GM23338 (cell line): ENCODE data around the gene MYBL2. TPM values are rescaled to one million over a fixed set of nuclear protein-coding genes. Genes with fewer than 3 reads are reported as not detected.

ENCODE experiments used
- ATAC-seq: fragments of 200-7000 bp; cut with Tn5 transposase; 3 replicates; pipeline ENCODE4 v1.9.1; 2020
- DNase-seq: peaks from one replicate; pipeline ENCODE4 v3.0.0-alpha.2; 2015; ENCODE audit warnings: low spot score
- H2AFZ ChIP-seq: fragments of 200-600 bp; sonication (generic); 2 replicates; pipeline ENCODE4 v1.8.0; 2016; ENCODE audit warnings: antibody characterized with exemption, mild to moderate bottlenecking, moderate library complexity
- H3F3A ChIP-seq: fragments of 200-600 bp; sonication (generic); replicated peaks from 2 replicates; pipeline ENCODE4 v1.8.0; 2017; ENCODE audit warnings: antibody characterized with exemption, mixed run types, low read depth
- H3K27ac ChIP-seq: fragments of 200-600 bp; sonication (generic); 2 replicates; pipeline ENCODE4 v1.6.1; 2016; ENCODE audit warnings: low read depth
- H3K27me3 ChIP-seq: fragments of 200-600 bp; sonication (generic); 2 replicates; pipeline ENCODE4 v1.8.0; 2016; ENCODE audit warnings: mild to moderate bottlenecking, mixed run types, moderate library complexity; ENCODE audit not compliant: insufficient read depth
- H3K36me3 ChIP-seq: fragments of 200-600 bp; sonication (generic); 2 replicates; pipeline ENCODE4 v1.8.0; 2016; ENCODE audit warnings: mild to moderate bottlenecking; ENCODE audit not compliant: insufficient read depth
- H3K4me1 ChIP-seq: fragments of 200-600 bp; sonication (generic); 2 replicates; pipeline ENCODE4 v1.8.0; 2016; ENCODE audit warnings: mild to moderate bottlenecking, moderate library complexity; ENCODE audit not compliant: insufficient read depth
- H3K4me2 ChIP-seq: fragments of 200-600 bp; sonication (generic); 2 replicates; pipeline ENCODE4 v1.7.1; 2017; ENCODE audit warnings: mixed run types
- H3K4me3 ChIP-seq: fragments of 200-600 bp; sonication (generic); 2 replicates; pipeline ENCODE4 v1.6.1; 2016; ENCODE audit warnings: mixed run types
- H3K79me2 ChIP-seq: fragments of 200-600 bp; sonication (generic); replicated peaks from 2 replicates; pipeline ENCODE4 v1.8.0; 2017; ENCODE audit warnings: mild to moderate bottlenecking; ENCODE audit not compliant: insufficient read depth
- H3K9me2 ChIP-seq: fragments of 200-600 bp; sonication (generic); 2 replicates; pipeline ENCODE4 v1.8.0; 2017; ENCODE audit not compliant: insufficient read depth
- H4K20me1 ChIP-seq: fragments of 200-600 bp; sonication (generic); replicated peaks from 2 replicates; pipeline ENCODE4 v1.8.0; 2017; ENCODE audit warnings: mild to moderate bottlenecking; ENCODE audit not compliant: insufficient read depth
- H3K27ac Mint-ChIP-seq: 2 replicates; pipeline ENCODE4 v1.8.0; 2020; ENCODE audit warnings: inconsistent platforms, mild to moderate bottlenecking, moderate library complexity, mixed read lengths
- H3K27me3 Mint-ChIP-seq: 3 replicates; pipeline ENCODE4 v1.8.0; 2022; ENCODE audit warnings: low read depth, mild to moderate bottlenecking, moderate library complexity, mixed read lengths, inconsistent platforms; ENCODE audit not compliant: insufficient read depth, poor library complexity
- H3K36me3 Mint-ChIP-seq: 3 replicates; pipeline ENCODE4 v1.8.0; 2021; ENCODE audit warnings: low read depth, mild to moderate bottlenecking, inconsistent platforms, moderate library complexity, mixed read lengths
- H3K4me1 Mint-ChIP-seq: 3 replicates; pipeline ENCODE4 v1.8.0; 2020; ENCODE audit warnings: mild to moderate bottlenecking, inconsistent platforms, mixed read lengths
- H3K4me3 Mint-ChIP-seq: 3 replicates; pipeline ENCODE4 v1.8.0; 2021; ENCODE audit warnings: moderate library complexity, mild to moderate bottlenecking, inconsistent platforms, mixed read lengths
- H3K9me3 Mint-ChIP-seq: 3 replicates; pipeline ENCODE4 v1.8.0; 2020; ENCODE audit warnings: moderate library complexity, mild to moderate bottlenecking, inconsistent platforms, mixed read lengths
- CREB1 ChIP-seq: fragments of 250-450 bp; sonication (Bioruptor Pico); IDR thresholded peaks from 2 replicates; pipeline ENCODE4 v1.5.0; 2020; ENCODE audit warnings: low read depth, mild to moderate bottlenecking, moderate library complexity
- EZH2 ChIP-seq: fragments of 200-600 bp; sonication (generic); IDR thresholded peaks from one replicate; pipeline ENCODE4 v1.8.0; 2017; ENCODE audit warnings: antibody characterized with exemption, mild to moderate bottlenecking, low read depth; ENCODE audit not compliant: unreplicated experiment
- EZH2phosphoT487 ChIP-seq: fragments of 200-600 bp; sonication (generic); IDR thresholded peaks from one replicate; pipeline ENCODE4 v1.8.1; 2018; ENCODE audit warnings: antibody characterized with exemption; ENCODE audit not compliant: unreplicated experiment
- JUNB ChIP-seq: IDR thresholded peaks from one replicate; pipeline ENCODE4 v1.6.1; 2016; ENCODE audit warnings: antibody characterized with exemption; ENCODE audit not compliant: unreplicated experiment
- NANOG ChIP-seq: IDR thresholded peaks from 2 replicates; pipeline ENCODE4 v1.6.1; 2016; ENCODE audit warnings: antibody characterized with exemption, borderline replicate concordance
- POLR2AphosphoS5 ChIP-seq: IDR thresholded peaks from 2 replicates; pipeline ENCODE4 v1.6.1; 2016; ENCODE audit warnings: antibody characterized with exemption, low read depth
- STAT1 ChIP-seq: IDR thresholded peaks from one replicate; pipeline ENCODE4 v1.6.1; 2016; ENCODE audit warnings: antibody characterized with exemption; ENCODE audit not compliant: unreplicated experiment
- ZNF114 ChIP-seq: fragments of 250-450 bp; sonication (Bioruptor Pico); IDR thresholded peaks from 2 replicates; pipeline ENCODE4 v1.5.0; 2020; ENCODE audit warnings: mild to moderate bottlenecking, moderate library complexity
- ZNF331 ChIP-seq: fragments of 250-450 bp; sonication (Bioruptor Pico); IDR thresholded peaks from 2 replicates; pipeline ENCODE4 v1.5.0; 2020; ENCODE audit warnings: low read depth, mild to moderate bottlenecking, moderate library complexity
- polyA plus RNA-seq: library from polyadenylated mRNA; unstranded; fragments of >200 nt; fragmentation: Nextera tagmentation; extraction: Ambion mirVana; gene quantifications from 2 replicates; pipeline ENCODE4 v1.2.1, GENCODE V29; 2016
- total RNA-seq: library from RNA; depleted of rRNA; stranded (reverse); fragments of >200 nt; shearing (Covaris generic); gene quantifications from 2 replicates; pipeline ENCODE4 v1.2.3, GENCODE V29; 2014
- TF ChIP-seq, protein P1 (sequence below): fragments of 250-450 bp; sonication (Bioruptor Pico); IDR thresholded peaks from 2 replicates; pipeline ENCODE4 v1.5.0; 2020; ENCODE audit warnings: mild to moderate bottlenecking, moderate library complexity
- TF ChIP-seq, protein P2 (sequence below): IDR thresholded peaks from one replicate; pipeline ENCODE4 v1.6.1; 2018; ENCODE audit warnings: antibody characterized with exemption; ENCODE audit not compliant: unreplicated experiment
- TF ChIP-seq, protein P3 (sequence below), 2 experiments: fragments of 200-600 bp in 1 of 2; sonication (generic) in 1 of 2; conservative IDR thresholded peaks; 2 replicates each; pipeline versions ENCODE4 v1.5.1 to v1.6.1; 2016 to 2017; ENCODE audit warnings: antibody characterized with exemption in 2 of 2, low read depth in 2 of 2, mild to moderate bottlenecking in 2 of 2, moderate library complexity in 1 of 2
- TF ChIP-seq, protein P4 (sequence below): IDR thresholded peaks from 2 replicates; pipeline ENCODE4 v1.6.1; 2016; ENCODE audit warnings: antibody characterized with exemption

Gene MYBL2
- total and polyA plus RNA-seq, 2 experiments from 2014 or later, result 72.3 to 131 TPM

DNA sequence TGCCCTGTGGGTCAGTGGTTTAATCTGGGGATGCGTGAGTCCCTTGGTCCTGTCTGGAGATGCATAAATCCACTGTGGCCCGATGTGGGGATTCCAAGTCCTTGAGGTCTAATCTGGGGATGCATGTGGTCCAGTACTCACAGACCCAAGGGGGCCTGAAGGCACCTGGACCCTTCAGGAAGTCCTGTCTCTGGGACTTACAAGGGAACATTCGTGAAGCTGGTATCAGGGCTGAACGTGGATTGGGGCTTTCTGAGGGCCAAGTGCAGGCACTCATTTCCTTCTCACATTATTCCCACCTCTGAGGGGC, 85.1 kb downstream of the MYBL2 start:
- H2AFZ ChIP-seq, result no peak overlapping the region

More for the DNA sequence above, 85.1 kb downstream of the MYBL2 start:
- ATAC-seq (no peak), DNase-seq (no peak)
- no peaks in the 10 kb centered on the region for H3K27me3 ChIP-seq
- H3K36me3 Mint-ChIP-seq, result no peaks in the 10 kb centered on the region; the same call in 2 of the 3 replicates
- H3K4me1 ChIP-seq, result no peaks in the 10 kb centered on the region
- no peak overlapping the region for H3K4me3 ChIP-seq
- peaks cover 2% of the 10 kb centered on the region; the same call in 2 of the 3 replicates for H3K4me1 Mint-ChIP-seq
- no peak overlapping the region for H3K4me3 Mint-ChIP-seq
- H4K20me1 ChIP-seq, result no peaks in the 10 kb centered on the region
- no peak overlapping the region for H3K27ac ChIP-seq
- no peaks in the 10 kb centered on the region for H3K79me2 ChIP-seq
- H3K36me3 ChIP-seq, result no peaks in the 10 kb centered on the region
- no peak overlapping the region for H3K4me2 ChIP-seq
- H3F3A ChIP-seq, result no peaks in the 10 kb centered on the region
- TF ChIP-seq, protein P1, sequence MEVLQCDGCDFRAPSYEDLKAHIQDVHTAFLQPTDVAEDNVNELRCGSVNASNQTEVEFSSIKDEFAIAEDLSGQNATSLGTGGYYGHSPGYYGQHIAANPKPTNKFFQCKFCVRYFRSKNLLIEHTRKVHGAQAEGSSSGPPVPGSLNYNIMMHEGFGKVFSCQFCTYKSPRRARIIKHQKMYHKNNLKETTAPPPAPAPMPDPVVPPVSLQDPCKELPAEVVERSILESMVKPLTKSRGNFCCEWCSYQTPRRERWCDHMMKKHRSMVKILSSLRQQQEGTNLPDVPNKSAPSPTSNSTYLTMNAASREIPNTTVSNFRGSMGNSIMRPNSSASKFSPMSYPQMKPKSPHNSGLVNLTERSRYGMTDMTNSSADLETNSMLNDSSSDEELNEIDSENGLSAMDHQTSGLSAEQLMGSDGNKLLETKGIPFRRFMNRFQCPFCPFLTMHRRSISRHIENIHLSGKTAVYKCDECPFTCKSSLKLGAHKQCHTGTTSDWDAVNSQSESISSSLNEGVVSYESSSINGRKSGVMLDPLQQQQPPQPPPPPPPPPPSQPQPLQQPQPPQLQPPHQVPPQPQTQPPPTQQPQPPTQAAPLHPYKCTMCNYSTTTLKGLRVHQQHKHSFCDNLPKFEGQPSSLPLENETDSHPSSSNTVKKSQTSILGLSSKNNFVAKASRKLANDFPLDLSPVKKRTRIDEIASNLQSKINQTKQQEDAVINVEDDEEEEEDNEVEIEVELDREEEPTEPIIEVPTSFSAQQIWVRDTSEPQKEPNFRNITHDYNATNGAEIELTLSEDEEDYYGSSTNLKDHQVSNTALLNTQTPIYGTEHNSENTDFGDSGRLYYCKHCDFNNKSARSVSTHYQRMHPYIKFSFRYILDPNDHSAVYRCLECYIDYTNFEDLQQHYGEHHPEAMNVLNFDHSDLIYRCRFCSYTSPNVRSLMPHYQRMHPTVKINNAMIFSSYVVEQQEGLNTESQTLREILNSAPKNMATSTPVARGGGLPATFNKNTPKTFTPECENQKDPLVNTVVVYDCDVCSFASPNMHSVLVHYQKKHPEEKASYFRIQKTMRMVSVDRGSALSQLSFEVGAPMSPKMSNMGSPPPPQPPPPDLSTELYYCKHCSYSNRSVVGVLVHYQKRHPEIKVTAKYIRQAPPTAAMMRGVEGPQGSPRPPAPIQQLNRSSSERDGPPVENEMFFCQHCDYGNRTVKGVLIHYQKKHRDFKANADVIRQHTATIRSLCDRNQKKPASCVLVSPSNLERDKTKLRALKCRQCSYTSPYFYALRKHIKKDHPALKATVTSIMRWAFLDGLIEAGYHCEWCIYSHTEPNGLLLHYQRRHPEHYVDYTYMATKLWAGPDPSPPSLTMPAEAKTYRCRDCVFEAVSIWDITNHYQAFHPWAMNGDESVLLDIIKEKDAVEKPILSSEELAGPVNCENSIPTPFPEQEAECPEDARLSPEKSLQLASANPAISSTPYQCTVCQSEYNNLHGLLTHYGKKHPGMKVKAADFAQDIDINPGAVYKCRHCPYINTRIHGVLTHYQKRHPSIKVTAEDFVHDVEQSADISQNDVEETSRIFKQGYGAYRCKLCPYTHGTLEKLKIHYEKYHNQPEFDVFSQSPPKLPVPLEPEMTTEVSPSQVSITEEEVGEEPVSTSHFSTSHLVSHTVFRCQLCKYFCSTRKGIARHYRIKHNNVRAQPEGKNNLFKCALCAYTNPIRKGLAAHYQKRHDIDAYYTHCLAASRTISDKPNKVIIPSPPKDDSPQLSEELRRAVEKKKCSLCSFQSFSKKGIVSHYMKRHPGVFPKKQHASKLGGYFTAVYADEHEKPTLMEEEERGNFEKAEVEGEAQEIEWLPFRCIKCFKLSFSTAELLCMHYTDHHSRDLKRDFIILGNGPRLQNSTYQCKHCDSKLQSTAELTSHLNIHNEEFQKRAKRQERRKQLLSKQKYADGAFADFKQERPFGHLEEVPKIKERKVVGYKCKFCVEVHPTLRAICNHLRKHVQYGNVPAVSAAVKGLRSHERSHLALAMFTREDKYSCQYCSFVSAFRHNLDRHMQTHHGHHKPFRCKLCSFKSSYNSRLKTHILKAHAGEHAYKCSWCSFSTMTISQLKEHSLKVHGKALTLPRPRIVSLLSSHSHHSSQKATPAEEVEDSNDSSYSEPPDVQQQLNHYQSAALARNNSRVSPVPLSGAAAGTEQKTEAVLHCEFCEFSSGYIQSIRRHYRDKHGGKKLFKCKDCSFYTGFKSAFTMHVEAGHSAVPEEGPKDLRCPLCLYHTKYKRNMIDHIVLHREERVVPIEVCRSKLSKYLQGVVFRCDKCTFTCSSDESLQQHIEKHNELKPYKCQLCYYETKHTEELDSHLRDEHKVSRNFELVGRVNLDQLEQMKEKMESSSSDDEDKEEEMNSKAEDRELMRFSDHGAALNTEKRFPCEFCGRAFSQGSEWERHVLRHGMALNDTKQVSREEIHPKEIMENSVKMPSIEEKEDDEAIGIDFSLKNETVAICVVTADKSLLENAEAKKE (CRISPR knock-in tag), result no peak
- no peak for TF ChIP-seq EZH2phosphoT487
- no peak for TF ChIP-seq ZNF331
- TF ChIP-seq, protein P2, sequence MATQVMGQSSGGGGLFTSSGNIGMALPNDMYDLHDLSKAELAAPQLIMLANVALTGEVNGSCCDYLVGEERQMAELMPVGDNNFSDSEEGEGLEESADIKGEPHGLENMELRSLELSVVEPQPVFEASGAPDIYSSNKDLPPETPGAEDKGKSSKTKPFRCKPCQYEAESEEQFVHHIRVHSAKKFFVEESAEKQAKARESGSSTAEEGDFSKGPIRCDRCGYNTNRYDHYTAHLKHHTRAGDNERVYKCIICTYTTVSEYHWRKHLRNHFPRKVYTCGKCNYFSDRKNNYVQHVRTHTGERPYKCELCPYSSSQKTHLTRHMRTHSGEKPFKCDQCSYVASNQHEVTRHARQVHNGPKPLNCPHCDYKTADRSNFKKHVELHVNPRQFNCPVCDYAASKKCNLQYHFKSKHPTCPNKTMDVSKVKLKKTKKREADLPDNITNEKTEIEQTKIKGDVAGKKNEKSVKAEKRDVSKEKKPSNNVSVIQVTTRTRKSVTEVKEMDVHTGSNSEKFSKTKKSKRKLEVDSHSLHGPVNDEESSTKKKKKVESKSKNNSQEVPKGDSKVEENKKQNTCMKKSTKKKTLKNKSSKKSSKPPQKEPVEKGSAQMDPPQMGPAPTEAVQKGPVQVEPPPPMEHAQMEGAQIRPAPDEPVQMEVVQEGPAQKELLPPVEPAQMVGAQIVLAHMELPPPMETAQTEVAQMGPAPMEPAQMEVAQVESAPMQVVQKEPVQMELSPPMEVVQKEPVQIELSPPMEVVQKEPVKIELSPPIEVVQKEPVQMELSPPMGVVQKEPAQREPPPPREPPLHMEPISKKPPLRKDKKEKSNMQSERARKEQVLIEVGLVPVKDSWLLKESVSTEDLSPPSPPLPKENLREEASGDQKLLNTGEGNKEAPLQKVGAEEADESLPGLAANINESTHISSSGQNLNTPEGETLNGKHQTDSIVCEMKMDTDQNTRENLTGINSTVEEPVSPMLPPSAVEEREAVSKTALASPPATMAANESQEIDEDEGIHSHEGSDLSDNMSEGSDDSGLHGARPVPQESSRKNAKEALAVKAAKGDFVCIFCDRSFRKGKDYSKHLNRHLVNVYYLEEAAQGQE, result no peak
- TF ChIP-seq JUNB, result no peak
- no peak for TF ChIP-seq CREB1 (CRISPR knock-in tag)
- TF ChIP-seq NANOG, result no peak
- no peak for TF ChIP-seq EZH2
- TF ChIP-seq POLR2AphosphoS5, result no peak
- TF ChIP-seq, protein P3, sequence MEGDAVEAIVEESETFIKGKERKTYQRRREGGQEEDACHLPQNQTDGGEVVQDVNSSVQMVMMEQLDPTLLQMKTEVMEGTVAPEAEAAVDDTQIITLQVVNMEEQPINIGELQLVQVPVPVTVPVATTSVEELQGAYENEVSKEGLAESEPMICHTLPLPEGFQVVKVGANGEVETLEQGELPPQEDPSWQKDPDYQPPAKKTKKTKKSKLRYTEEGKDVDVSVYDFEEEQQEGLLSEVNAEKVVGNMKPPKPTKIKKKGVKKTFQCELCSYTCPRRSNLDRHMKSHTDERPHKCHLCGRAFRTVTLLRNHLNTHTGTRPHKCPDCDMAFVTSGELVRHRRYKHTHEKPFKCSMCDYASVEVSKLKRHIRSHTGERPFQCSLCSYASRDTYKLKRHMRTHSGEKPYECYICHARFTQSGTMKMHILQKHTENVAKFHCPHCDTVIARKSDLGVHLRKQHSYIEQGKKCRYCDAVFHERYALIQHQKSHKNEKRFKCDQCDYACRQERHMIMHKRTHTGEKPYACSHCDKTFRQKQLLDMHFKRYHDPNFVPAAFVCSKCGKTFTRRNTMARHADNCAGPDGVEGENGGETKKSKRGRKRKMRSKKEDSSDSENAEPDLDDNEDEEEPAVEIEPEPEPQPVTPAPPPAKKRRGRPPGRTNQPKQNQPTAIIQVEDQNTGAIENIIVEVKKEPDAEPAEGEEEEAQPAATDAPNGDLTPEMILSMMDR (conservative IDR thresholded peaks at IDR 0.05; ENCODE audit: low read depth in 2 of 2), result no peak
- TF ChIP-seq ZNF114 (CRISPR knock-in tag), result no peak
- TF ChIP-seq STAT1, result no peak
- TF ChIP-seq, protein P4, sequence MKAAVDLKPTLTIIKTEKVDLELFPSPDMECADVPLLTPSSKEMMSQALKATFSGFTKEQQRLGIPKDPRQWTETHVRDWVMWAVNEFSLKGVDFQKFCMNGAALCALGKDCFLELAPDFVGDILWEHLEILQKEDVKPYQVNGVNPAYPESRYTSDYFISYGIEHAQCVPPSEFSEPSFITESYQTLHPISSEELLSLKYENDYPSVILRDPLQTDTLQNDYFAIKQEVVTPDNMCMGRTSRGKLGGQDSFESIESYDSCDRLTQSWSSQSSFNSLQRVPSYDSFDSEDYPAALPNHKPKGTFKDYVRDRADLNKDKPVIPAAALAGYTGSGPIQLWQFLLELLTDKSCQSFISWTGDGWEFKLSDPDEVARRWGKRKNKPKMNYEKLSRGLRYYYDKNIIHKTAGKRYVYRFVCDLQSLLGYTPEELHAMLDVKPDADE, result no peak
- no peaks in the 10 kb centered on the region for H3K9me3 Mint-ChIP-seq
- H3K9me2 ChIP-seq, result no peaks in the 10 kb centered on the region
- peaks cover 1% of the 10 kb centered on the region for H3K27me3 Mint-ChIP-seq
- no peak overlapping the region for H3K27ac Mint-ChIP-seq
